HG03139 (cell line): ENCODE results near the gene RBM19.

Source experiments
- ATAC-seq: cut with Tn5 transposase; IDR thresholded peaks from one replicate; pipeline ENCODE4 v1.9.1; 2021; ENCODE audit not compliant: unreplicated experiment

Gene RBM19

DNA sequence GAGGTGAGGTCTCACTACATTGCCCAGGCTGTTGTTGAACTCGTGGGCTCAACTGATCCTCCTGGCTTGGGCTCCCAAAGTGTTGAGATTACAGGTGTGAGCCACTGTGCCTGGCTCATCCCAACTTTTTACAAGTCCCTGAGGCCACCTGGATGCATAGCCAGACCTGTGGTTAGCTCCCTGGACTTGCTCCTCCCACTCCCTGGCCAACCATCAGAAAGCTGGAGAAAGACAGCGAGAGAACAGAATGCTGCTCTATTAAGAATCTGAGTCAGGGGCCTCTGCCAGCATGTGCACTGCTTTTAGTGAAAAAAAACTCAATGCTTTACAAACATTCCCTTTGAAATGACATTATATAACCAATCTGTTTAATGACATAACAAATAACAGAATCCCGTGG is 78.2 kb downstream of the RBM19 start:
- no peak for ATAC-seq

DNA sequence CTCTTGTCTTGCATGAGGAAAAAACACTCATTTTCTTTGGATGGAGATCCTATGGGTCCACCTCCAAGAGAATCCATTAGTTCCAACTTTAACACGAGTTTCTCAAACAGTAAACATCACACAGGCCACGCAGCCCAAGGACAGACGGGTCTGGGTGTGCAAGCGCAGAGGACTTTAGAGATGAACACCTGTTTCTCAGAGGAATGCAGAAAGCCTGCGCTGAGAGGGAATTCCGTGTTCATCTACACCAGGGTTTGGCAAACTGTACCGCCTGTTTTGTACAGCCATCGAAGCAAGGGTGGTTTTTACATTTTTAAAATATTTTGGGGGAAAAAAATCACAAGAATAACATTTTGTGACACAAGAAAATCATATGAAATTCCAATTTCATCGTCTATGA is 79.4 kb downstream of the RBM19 start:
- ATAC-seq, result no peak

- no peak for ATAC-seq
Measured at GRCh38 chr12:113884392-113884791, 81.7 kb downstream of the RBM19 start.

DNA sequence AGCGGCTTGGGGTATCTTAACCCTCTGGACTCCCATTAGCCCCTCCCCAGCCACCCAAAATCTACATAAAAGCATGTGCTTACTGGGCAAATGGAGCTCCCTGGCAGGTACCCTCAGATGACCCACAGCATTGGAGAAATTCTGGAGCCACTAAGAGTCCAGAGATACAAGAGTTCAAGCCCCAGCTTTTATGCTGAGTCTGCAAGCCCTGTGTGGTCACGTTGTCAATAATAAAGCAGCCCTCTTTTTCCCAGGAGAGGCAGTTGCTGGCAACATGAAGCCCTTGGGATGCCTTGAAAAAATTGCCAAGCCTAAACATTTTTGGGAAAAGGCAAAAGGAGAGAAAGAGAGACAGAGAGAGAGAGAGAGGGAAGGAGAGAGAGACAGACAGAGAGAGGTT is 83.4 kb downstream of the RBM19 start:
- no peak for ATAC-seq

GRCh38 chr12:113880988-113881962 is 84.8 kb downstream of the RBM19 start:
- ATAC-seq, result no peak

GRCh38 chr12:113880326-113880725 is 85.8 kb downstream of the RBM19 start:
- ATAC-seq, result no peak

- no peak for ATAC-seq
Measured at GRCh38 chr12:113879658-113880057, 86.5 kb downstream of the RBM19 start.

GRCh38 chr12:113877607-113878006 is 88.5 kb downstream of the RBM19 start:
- no peak for ATAC-seq

- no peak for ATAC-seq
Measured at GRCh38 chr12:113876160-113876559, 90.0 kb downstream of the RBM19 start.

GRCh38 chr12:113875691-113876090 is 90.4 kb downstream of the RBM19 start:
- no peak for ATAC-seq

GRCh38 chr12:113874999-113875561 is 91.0 kb downstream of the RBM19 start:
- no peak for ATAC-seq

GRCh38 chr12:113874326-113874725 is 91.8 kb downstream of the RBM19 start:
- no peak for ATAC-seq

DNA sequence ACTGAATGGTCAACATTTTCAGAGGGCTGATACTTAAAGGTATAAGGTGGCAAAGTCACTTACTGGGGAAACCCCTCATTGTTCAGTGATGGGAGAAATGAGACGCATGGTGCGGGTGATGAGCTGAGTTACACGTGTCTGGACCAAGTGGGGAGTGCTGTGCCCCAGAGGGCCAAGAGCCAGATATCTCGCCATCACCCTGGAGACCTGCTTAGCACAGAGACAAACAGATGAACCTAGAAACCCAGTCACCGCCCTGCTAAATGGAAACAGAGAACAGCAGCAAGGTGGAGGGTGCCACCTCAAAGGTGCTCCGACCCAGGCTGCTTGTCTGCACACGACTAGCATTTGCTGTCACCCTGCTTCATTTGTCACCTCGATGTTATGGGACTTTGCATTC is 92.4 kb downstream of the RBM19 start:
- ATAC-seq, result no peak

DNA sequence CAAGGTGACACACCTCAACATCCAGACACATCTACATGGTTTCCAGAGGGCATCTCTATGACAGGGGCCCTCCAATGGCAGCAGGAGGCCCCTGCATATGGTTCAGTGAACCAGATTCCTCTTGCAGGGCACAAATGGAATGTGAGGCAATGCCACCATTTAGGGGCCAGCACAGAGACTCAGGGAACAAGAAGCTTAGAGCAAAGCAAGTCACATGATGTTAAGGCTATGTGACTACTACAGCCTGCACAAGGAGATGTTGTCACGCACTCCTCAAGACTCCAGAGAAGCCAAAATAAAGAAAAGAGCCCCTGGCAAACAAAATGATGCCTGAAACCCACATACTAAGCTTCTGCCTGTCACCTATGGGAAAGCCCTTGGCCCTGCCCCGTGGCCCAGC is 95.2 kb downstream of the RBM19 start:
- ATAC-seq, result no peak

DNA sequence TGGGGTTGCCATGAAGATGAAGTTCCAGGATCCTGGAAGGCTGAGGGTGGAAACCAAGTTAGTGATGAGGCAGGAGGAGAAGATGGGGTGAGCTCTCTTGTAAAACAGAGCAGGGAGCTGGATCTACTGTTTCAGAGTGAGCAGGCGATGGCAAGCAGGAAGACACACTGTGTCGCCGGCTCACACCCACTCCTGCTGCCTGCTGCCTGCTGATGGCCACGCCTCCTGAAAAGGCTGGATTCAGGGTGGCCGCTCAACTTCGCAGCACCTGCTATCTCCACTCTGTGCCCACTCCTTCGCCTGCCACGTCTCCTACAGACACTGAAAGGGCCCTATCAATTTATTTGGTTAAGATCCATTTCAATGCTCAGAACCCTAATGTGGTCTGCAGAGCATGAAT is 96.1 kb downstream of the RBM19 start:
- no peak for ATAC-seq

DNA sequence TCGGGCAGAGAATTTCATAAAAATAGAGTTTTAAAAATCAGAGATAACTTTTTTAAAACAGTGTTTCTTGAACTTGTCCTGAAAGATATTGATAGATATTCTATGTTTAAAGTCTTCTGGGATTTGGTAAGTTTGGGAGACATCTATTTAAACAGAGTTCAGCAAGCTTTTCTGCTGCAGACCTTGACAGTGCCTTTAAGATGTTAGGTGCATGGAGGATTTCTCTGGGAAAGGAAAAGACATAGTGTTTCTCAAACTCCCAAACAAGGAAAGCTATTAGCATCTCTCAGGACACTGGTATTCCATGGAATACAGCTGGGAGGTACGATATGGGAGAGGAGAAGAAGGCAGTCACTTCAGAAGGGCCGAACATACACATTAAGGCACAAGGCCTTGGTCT is 97.8 kb downstream of the RBM19 start:
- ATAC-seq, result no peak

DNA sequence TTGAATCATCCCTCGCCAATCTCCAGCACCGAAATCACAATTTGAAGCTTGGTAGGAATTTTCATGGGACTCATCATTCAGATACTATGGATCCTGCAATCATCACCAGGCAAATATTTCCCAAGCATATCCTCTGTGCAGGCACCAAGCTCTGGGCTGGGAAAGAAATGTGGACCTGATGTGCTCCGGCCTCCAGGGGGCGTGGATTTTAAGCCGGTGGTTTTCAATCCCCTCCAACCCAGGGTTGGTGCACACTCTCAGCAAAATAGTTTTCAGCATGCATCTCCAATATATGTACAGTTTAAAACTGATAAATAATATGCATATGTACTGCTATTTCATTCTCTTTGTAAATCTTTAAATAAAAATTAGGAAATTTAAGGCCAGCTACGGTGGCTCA is 98.9 kb downstream of the RBM19 start:
- no peak for ATAC-seq

- no peak for ATAC-seq
Measured at GRCh38 chr12:113866496-113866895, 99.6 kb downstream of the RBM19 start.

- ATAC-seq, result no peak
Measured at GRCh38 chr12:113863455-113863845, 102.7 kb downstream of the RBM19 start.

DNA sequence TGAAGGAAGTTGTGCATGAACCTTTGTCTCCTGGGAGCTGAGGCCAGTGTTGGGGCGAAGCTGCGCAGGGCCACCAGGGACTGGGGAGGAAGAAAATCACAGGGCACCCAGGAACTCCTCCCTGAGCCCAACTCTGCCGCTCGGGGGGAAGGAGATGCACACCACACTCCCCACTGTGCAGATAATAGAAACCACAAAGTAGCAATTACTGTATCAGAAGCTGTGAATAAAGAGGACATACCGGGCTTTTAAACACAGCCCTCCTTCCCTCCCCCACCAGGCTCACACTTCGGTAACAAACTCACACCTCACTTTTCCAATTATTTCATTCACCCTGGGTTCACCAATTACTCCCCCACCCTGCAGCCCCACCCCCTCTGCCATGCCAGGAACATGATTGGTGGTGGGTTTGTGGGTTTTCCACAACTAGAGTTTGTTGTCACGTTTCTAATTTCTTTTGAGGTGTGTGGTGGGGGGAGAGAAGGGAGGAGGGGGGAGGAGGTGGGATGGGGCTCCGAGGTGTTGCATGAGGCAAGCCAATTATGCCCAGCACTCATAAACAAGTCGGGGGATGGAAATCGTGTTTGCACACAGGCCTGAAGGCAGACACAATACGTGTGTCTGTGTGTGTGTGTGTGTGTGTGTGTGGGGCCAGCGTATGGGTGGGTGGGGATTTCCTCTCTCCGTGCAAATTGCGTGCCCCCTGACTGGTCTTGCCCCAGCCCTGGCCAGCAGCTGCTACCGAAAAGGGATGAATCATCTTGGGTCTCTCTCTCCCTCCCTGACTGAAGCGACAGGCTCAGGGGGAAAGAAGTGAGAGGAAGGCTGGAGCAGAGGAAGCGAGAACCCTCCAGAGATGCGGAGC is 103.3 kb downstream of the RBM19 start:
- no peak for ATAC-seq

GRCh38 chr12:113861708-113862312 is 104.3 kb downstream of the RBM19 start:
- no peak for ATAC-seq
